HPDE6-E6E7 (cell line): ENCODE results near the gene PHOSPHO1.
"Not testable (repeated sequence)": the region's sequence is repeated elsewhere in the genome, so short reads cannot be mapped to it uniquely, and the experiment has no call there.

ENCODE experiments used
- DNase-seq: peaks from one replicate; pipeline ENCODE4 v3.0.0; 2011; ENCODE audit warnings: missing footprints; ENCODE audit errors: extremely low spot score

Gene PHOSPHO1

GRCh38 chr17:49230636-49231562, at the start of gene PHOSPHO1:
Gene PHOSPHO1, minus strand, starts transcription at chr17:49230787. Its CDS starts 4,096 bp downstream, at chr17:49226691.
- peak; percentile 88 for DNase-seq

- no peak for DNase-seq
Observed at GRCh38 chr17:49280061-49280460, 49.5 kb upstream of the PHOSPHO1 start.

GRCh38 chr17:49279263-49280015, 48.9 kb upstream of the PHOSPHO1 start:
- not testable (repeated sequence) for DNase-seq

GRCh38 chr17:49278076-49278475, 47.5 kb upstream of the PHOSPHO1 start:
- no peak for DNase-seq

- peak; percentile 45 for DNase-seq
Observed at GRCh38 chr17:49277638-49278037, 47.1 kb upstream of the PHOSPHO1 start.

- DNase-seq, result not testable (repeated sequence)
Observed at GRCh38 chr17:49275981-49276380, 45.4 kb upstream of the PHOSPHO1 start.

- no peak for DNase-seq
Observed at GRCh38 chr17:49269356-49269755, 38.8 kb upstream of the PHOSPHO1 start.

GRCh38 chr17:49267912-49268311, 37.3 kb upstream of the PHOSPHO1 start:
- DNase-seq, result no peak

GRCh38 chr17:49266233-49266632, 35.6 kb upstream of the PHOSPHO1 start:
- DNase-seq, result peak; percentile 33

GRCh38 chr17:49261540-49261939, 31.0 kb upstream of the PHOSPHO1 start:
- DNase-seq, result not testable (repeated sequence)

GRCh38 chr17:49260817-49261291, 30.3 kb upstream of the PHOSPHO1 start:
- no peak for DNase-seq

GRCh38 chr17:49260011-49260816, 29.6 kb upstream of the PHOSPHO1 start:
- peak; percentile 72 for DNase-seq

- no peak for DNase-seq
Observed at GRCh38 chr17:49259663-49260010, 29.1 kb upstream of the PHOSPHO1 start.

GRCh38 chr17:49258394-49258793, 27.8 kb upstream of the PHOSPHO1 start:
- DNase-seq, result no peak

GRCh38 chr17:49255125-49255524, 24.5 kb upstream of the PHOSPHO1 start:
- no peak for DNase-seq

- DNase-seq, result no peak
Observed at GRCh38 chr17:49254066-49254465, 23.5 kb upstream of the PHOSPHO1 start.

- DNase-seq, result no peak
Observed at GRCh38 chr17:49252148-49252695, 21.6 kb upstream of the PHOSPHO1 start.

GRCh38 chr17:49249890-49250522, 19.4 kb upstream of the PHOSPHO1 start:
- DNase-seq, result no peak

GRCh38 chr17:49249292-49249794, 18.8 kb upstream of the PHOSPHO1 start:
- DNase-seq, result no peak

GRCh38 chr17:49247944-49248343, 17.4 kb upstream of the PHOSPHO1 start:
- no peak for DNase-seq

- no peak for DNase-seq
Observed at GRCh38 chr17:49244839-49245238, 14.3 kb upstream of the PHOSPHO1 start.
